CD14-positive monocyte (primary cell): ENCODE data around the gene PPP2CA. TPM values are rescaled to one million over a fixed set of nuclear protein-coding genes. Genes with fewer than 3 reads are reported as not detected.

Experiments used
- DNase-seq, 3 donors: peaks; one replicate each; pipeline ENCODE4 v3.0.0-alpha.2; 2011 to 2022
- H2AFZ ChIP-seq: 2 replicates; pipeline ENCODE4 v1.6.0; 2012; ENCODE audit warnings: mild to moderate bottlenecking, low read depth, low read length, inconsistent platforms; ENCODE audit not compliant: insufficient read depth, poor library complexity, severe bottlenecking
- H3K27ac ChIP-seq, 2 donors: 1 replicate in 1 of 2; 2 replicates in 1 of 2; pipeline ENCODE4 v1.5.1; 2012 to 2013; ENCODE audit warnings: low read length in 2 of 2, control low read depth in 1 of 2, inconsistent platforms in 1 of 2, low read depth in 1 of 2, mild to moderate bottlenecking in 1 of 2
- H3K27me3 ChIP-seq, 2 donors: one replicate each; pipeline versions ENCODE4 v1.6.0 to v1.6.1; 2011 to 2013; ENCODE audit warnings: low read length in 2 of 2; ENCODE audit not compliant: control insufficient read depth in 2 of 2, insufficient read depth in 2 of 2
- H3K36me3 ChIP-seq, 2 donors: replicated peaks in 1 of 2; 1 replicate in 1 of 2; 2 replicates in 1 of 2; pipeline versions ENCODE4 v1.5.1 to v1.6.1; 2012 to 2013; ENCODE audit warnings: low read length in 2 of 2, control low read depth in 1 of 2, inconsistent platforms in 1 of 2, mild to moderate bottlenecking in 1 of 2; ENCODE audit not compliant: insufficient read depth in 2 of 2, control insufficient read depth in 1 of 2
- H3K4me1 ChIP-seq, 2 donors: 1 replicate in 1 of 2; 2 replicates in 1 of 2; pipeline versions ENCODE4 v1.5.1 to v1.6.1; 2012 to 2013; ENCODE audit warnings: low read length in 2 of 2, control low read depth in 1 of 2, inconsistent platforms in 1 of 2, mild to moderate bottlenecking in 1 of 2, moderate library complexity in 1 of 2; ENCODE audit not compliant: insufficient read depth in 2 of 2, control insufficient read depth in 1 of 2
- H3K4me2 ChIP-seq: replicated peaks from 2 replicates; pipeline ENCODE3; 2012; ENCODE audit warnings: low read length, moderate library complexity, mild to moderate bottlenecking; ENCODE audit not compliant: poor library complexity, severe bottlenecking; ENCODE audit errors: extremely low read depth
- H3K4me3 ChIP-seq, 3 experiments: fragments of 200-600 bp in 1 of 3; sonication (generic) in 1 of 3; replicated peaks in 1 of 3; 1 replicate in 2 of 3; 2 replicates in 1 of 3; pipeline ENCODE4 v1.5.1; 2011 to 2013; ENCODE audit warnings: low read length in 3 of 3, mild to moderate bottlenecking in 3 of 3, control low read depth in 2 of 3, low read depth in 2 of 3, inconsistent platforms in 1 of 3, moderate library complexity in 1 of 3
- H3K79me2 ChIP-seq: 2 replicates; pipeline ENCODE4 v1.6.0; 2012; ENCODE audit warnings: mild to moderate bottlenecking, control low read depth, inconsistent platforms, low read length, moderate library complexity; ENCODE audit not compliant: insufficient read depth
- H3K9ac ChIP-seq: 2 replicates; pipeline ENCODE4 v1.6.0; 2017; ENCODE audit warnings: low read length, mild to moderate bottlenecking; ENCODE audit not compliant: insufficient read depth, poor library complexity, severe bottlenecking
- H3K9me3 ChIP-seq, 2 donors: replicated peaks in 1 of 2; 1 replicate in 1 of 2; 2 replicates in 1 of 2; pipeline versions ENCODE4 v1.5.1 to v1.6.1; 2012 to 2013; ENCODE audit warnings: low read length in 2 of 2, control low read depth in 1 of 2; ENCODE audit not compliant: control insufficient read depth in 1 of 2, insufficient read depth in 1 of 2
- H4K20me1 ChIP-seq: 2 replicates; pipeline ENCODE4 v1.6.0; 2012; ENCODE audit warnings: mild to moderate bottlenecking, low read length, control low read depth, moderate library complexity; ENCODE audit not compliant: insufficient read depth
- H3K27ac Mint-ChIP-seq, 7 donors: one replicate each; pipeline ENCODE4 v1.8.0; 2020; ENCODE audit warnings: mild to moderate bottlenecking in 7 of 7, mixed read lengths in 7 of 7, moderate library complexity in 6 of 7, inconsistent platforms in 2 of 7
- H3K27me3 Mint-ChIP-seq, 3 donors: one replicate each; pipeline ENCODE4 v1.8.0; 2021 to 2022; ENCODE audit warnings: low read depth in 3 of 3, mild to moderate bottlenecking in 3 of 3, mixed read lengths in 3 of 3, moderate library complexity in 3 of 3, inconsistent platforms in 1 of 3
- H3K36me3 Mint-ChIP-seq, 2 donors: one replicate each; pipeline ENCODE4 v1.8.0; 2020; ENCODE audit warnings: mixed read lengths in 2 of 2, inconsistent platforms in 1 of 2, mild to moderate bottlenecking in 1 of 2
- H3K4me1 Mint-ChIP-seq: one replicate; pipeline ENCODE4 v1.8.0; 2020; ENCODE audit warnings: mild to moderate bottlenecking, mixed read lengths
- H3K4me3 Mint-ChIP-seq, 2 donors: one replicate each; pipeline ENCODE4 v1.8.0; 2020; ENCODE audit warnings: mild to moderate bottlenecking in 2 of 2, mixed read lengths in 2 of 2, moderate library complexity in 1 of 2
- H3K9me3 Mint-ChIP-seq, 7 donors: one replicate each; pipeline ENCODE4 v1.8.0; 2020 to 2022; ENCODE audit warnings: mixed read lengths in 7 of 7, mild to moderate bottlenecking in 6 of 7, moderate library complexity in 6 of 7, inconsistent platforms in 2 of 7
- WGBS: methylation state at CpG from one replicate; pipeline ENCODE4 v1.1.5; 2013; ENCODE audit warnings: missing lambda C conversion rate; ENCODE audit not compliant: insufficient coverage; 5-methylcytosine and 5-hydroxymethylcytosine counted together
- intact Hi-C, 2 donors: fragments of 100-400 bp; cut with micrococcal nuclease; formaldehyde crosslinking; loops; one replicate each; pipeline versions ENCODE4 v1.15.0 to v1.15.1; 2023
- polyA plus RNA-seq, 3 donors: library from polyadenylated mRNA; depleted of rRNA in 1 of 3; unstranded in 2 of 3; stranded (reverse) in 1 of 3; fragments of 300-500 nt in 2 of 3; fragments of >200 nt in 1 of 3; fragmentation: Illumina TruSeq in 2 of 3; gene quantifications; 1 replicate in 2 of 3; 2 replicates in 1 of 3; pipeline ENCODE4 v1.2.3, GENCODE V29; 2012 to 2021
- TF ChIP-seq, protein P1 (sequence below): fragments of 200-600 bp; IDR thresholded peaks from one replicate; pipeline ENCODE4 v1.8.0; 2022; ENCODE audit warnings: antibody characterized with exemption, mild to moderate bottlenecking

PPP2CA gene
- polyA plus RNA-seq, 3 donors = 82.5 to 245 (median 225) TPM

DNA sequence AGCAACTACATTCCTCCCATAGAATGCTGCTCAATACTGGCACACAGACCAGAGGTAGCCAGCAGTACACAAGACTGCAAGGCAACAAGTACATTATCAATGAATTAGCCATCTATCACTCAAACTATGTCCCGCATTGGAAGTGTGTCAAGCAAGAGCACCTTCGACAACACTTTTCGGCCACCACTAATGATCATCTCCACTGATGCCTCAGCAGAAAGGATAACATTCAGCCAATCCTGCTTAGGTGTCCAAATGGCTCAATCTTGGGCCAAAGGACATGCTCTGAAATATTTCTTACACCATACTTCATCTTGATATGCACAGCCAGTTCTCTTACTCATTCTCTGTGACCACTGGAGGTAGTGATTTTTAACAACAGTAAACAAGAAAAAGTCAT, 74.2 kb downstream of the PPP2CA start:
- no peak for DNase-seq
- WGBS = 100% methylated on average over 3 of the region's 3 CpGs
- Mint-ChIP-seq H3K4me1 (peaks cover 3% of the 10 kb centered on the region), H3K4me3 (no peak overlapping the region), H3K9me3 (no peaks in the 10 kb centered on the region), H3K27me3 (peaks cover 0 to 1% (median 0%) of the 10 kb centered on the region in 3 donors), H3K27ac (peak overlapping the region in 1 of 7 donors; percentile 32), H3K36me3 (peaks cover 84% of the 10 kb centered on the region in 2 donors)
- Histone ChIP-seq H3K4me1 (no peaks in the 10 kb centered on the region), H3K79me2 (no peaks in the 10 kb centered on the region), H3K36me3 (peaks cover 82 to 100% of the 10 kb centered on the region in 2 donors), H3K9me3 (no peaks in the 10 kb centered on the region), H3K27me3 (no peaks in the 10 kb centered on the region), H3K4me2 (no peak overlapping the region), H4K20me1 (peaks cover 44% of the 10 kb centered on the region), H3K27ac (no peak overlapping the region), H3K4me3 (no peak overlapping the region), H2AFZ (no peak overlapping the region), H3K9ac (no peak overlapping the region)
- TF ChIP-seq, protein P1, sequence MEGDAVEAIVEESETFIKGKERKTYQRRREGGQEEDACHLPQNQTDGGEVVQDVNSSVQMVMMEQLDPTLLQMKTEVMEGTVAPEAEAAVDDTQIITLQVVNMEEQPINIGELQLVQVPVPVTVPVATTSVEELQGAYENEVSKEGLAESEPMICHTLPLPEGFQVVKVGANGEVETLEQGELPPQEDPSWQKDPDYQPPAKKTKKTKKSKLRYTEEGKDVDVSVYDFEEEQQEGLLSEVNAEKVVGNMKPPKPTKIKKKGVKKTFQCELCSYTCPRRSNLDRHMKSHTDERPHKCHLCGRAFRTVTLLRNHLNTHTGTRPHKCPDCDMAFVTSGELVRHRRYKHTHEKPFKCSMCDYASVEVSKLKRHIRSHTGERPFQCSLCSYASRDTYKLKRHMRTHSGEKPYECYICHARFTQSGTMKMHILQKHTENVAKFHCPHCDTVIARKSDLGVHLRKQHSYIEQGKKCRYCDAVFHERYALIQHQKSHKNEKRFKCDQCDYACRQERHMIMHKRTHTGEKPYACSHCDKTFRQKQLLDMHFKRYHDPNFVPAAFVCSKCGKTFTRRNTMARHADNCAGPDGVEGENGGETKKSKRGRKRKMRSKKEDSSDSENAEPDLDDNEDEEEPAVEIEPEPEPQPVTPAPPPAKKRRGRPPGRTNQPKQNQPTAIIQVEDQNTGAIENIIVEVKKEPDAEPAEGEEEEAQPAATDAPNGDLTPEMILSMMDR = no peak
- intact Hi-C loops = no loop called here

DNA sequence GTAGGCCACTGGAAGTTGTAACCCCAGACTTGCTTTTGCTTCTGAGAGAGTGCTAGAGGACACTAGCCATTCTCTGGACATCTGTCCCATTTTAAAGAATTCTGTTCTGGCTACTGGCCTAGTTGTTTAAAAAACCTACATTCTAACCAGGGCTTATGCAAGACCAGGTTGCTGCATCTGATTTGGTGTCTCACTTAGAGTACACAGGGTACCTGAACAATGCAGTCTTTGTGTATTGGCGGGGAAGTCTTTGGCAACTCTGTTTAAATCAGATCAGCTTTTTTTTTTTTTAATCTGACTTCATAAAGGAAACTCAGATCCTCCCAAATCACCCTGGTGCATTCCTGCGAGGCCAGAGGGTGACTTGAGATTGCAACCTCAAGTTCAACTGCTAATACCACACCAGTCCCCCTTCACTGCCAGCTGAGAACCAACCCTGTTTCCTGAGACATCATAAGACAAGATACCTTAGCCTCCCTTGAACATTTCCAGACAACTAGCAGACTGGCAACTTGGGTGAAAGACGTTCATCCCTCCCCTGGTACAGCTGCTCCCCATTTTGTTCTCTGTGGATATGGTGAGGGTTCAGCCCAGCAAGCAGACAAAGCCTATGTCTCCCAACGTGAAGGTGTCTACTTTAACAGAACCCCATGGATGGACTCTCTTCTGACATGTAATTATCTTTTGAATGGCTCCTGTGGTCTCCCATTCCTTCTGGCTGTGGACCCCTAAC, 76.1 kb downstream of the PPP2CA start:
- H3K27ac ChIP-seq = no peak overlapping the region
- H3K4me1 Mint-ChIP-seq = peaks cover 12% of the 10 kb centered on the region
- H3K27me3 Mint-ChIP-seq = peaks cover 0 to 3% (median 0%) of the 10 kb centered on the region in 3 donors

More for the DNA sequence above, 76.1 kb downstream of the PPP2CA start:
- no peak overlapping the region for H3K4me2 ChIP-seq
- no peak overlapping the region for H3K4me3 ChIP-seq
- H3K9ac ChIP-seq = no peak overlapping the region
- Mint-ChIP-seq H3K4me3 (no peak overlapping the region), H3K27ac (peak overlapping the region in 1 of 7 donors; percentile 43), H3K36me3 (peaks cover 72 to 85% of the 10 kb centered on the region in 2 donors), H3K9me3 (no peaks in the 10 kb centered on the region)
- intact Hi-C loops = no loop called here
- WGBS = 79% methylated on average over 3 of the region's 4 CpGs
- H3K27me3 ChIP-seq = no peaks in the 10 kb centered on the region
- no peaks in the 10 kb centered on the region for H3K79me2 ChIP-seq
- TF ChIP-seq, protein P1 = no peak
- H4K20me1 ChIP-seq = peaks cover 50% of the 10 kb centered on the region
- H3K36me3 ChIP-seq = peaks cover 72 to 96% of the 10 kb centered on the region in 2 donors
- peaks cover 0 to 6% of the 10 kb centered on the region in 2 donors for H3K4me1 ChIP-seq
- no peaks in the 10 kb centered on the region for H3K9me3 ChIP-seq
- DNase-seq = no peak
- H2AFZ ChIP-seq = no peak overlapping the region
